ENCODE data around the gene MSLN. TPM values are rescaled to one million over a fixed set of nuclear protein-coding genes. Genes with fewer than 3 reads are reported as not detected.

Gene MSLN
- total and polyA plus RNA-seq, 10 donors: 0.22 to 1.1 (median 0.41) TPM; not detected in 4

GRCh38 chr16:778909-779527 lies 18.5 kb downstream of the MSLN start:
- 74 to 93% (median 85%) methylated on average over 6 of the region's 6 CpGs for WGBS, 5 donors
- H3K36me3 ChIP-seq: no peaks in the 10 kb centered on the region
- no peak overlapping the region for H3K4me3 ChIP-seq
- H3K4me1 ChIP-seq: no peaks in the 10 kb centered on the region
- H3K9me3 ChIP-seq: no peaks in the 10 kb centered on the region
- no peak overlapping the region for H3K27ac ChIP-seq
- peaks cover 0 to 96% (median 56%) of the 10 kb centered on the region in 7 donors for H3K27me3 ChIP-seq (replicated peaks in 1 of 7)
- TF ChIP-seq, protein P1, sequence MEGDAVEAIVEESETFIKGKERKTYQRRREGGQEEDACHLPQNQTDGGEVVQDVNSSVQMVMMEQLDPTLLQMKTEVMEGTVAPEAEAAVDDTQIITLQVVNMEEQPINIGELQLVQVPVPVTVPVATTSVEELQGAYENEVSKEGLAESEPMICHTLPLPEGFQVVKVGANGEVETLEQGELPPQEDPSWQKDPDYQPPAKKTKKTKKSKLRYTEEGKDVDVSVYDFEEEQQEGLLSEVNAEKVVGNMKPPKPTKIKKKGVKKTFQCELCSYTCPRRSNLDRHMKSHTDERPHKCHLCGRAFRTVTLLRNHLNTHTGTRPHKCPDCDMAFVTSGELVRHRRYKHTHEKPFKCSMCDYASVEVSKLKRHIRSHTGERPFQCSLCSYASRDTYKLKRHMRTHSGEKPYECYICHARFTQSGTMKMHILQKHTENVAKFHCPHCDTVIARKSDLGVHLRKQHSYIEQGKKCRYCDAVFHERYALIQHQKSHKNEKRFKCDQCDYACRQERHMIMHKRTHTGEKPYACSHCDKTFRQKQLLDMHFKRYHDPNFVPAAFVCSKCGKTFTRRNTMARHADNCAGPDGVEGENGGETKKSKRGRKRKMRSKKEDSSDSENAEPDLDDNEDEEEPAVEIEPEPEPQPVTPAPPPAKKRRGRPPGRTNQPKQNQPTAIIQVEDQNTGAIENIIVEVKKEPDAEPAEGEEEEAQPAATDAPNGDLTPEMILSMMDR (IDR thresholded peaks at IDR 0.05 in 8 of 11, conservative IDR thresholded peaks at IDR 0.05 in 3 of 11): no peak
- no peak for TF ChIP-seq POLR2AphosphoS5 (IDR thresholded peaks at IDR 0.05)
- TF ChIP-seq POLR2A (IDR thresholded peaks at IDR 0.05): no peak
- DNase-seq: no peak
- intact Hi-C loops (cut with DNase I; ENCODE audit: low total_unique reads): no loop called here

DNA sequence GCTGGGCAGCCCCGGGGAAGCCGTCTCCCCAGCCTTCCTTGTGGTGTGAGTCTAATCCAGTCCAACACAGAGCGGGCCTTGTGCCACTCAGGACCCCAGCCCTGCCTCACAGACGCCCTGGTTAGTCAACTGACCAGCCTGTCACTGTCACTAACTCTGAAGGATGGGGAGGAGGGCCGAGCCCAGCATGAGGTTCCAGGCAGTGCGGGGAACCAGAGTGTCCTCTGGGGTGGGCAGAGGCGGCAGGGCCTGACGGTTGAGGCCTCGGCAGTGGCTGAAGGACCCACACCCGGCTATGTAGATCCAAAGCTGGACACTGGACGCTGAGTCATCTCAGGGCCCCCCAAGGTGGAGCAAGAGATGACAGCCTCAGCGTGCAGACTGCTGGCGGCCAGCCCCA lies 19.0 kb downstream of the MSLN start:
- intact Hi-C loops (cut with DNase I; ENCODE audit: low total_unique reads): no loop called here
- no peaks in the 10 kb centered on the region for H3K36me3 ChIP-seq
- H3K27ac ChIP-seq: no peak overlapping the region
- DNase-seq: no peak
- WGBS, 5 donors: 63 to 86% (median 76%) methylated on average over 7 to 13 of the region's 13 CpGs
- H3K4me1 ChIP-seq: no peaks in the 10 kb centered on the region
- TF ChIP-seq, protein P1 (IDR thresholded peaks at IDR 0.05 in 8 of 11, conservative IDR thresholded peaks at IDR 0.05 in 3 of 11): no peak
- TF ChIP-seq POLR2AphosphoS5 (IDR thresholded peaks at IDR 0.05) (no peak), POLR2A (IDR thresholded peaks at IDR 0.05) (no peak)
- no peaks in the 10 kb centered on the region for H3K9me3 ChIP-seq
- H3K27me3 ChIP-seq (replicated peaks in 1 of 7): peaks cover 0 to 91% (median 56%) of the 10 kb centered on the region in 7 donors
- no peak overlapping the region for H3K4me3 ChIP-seq

GRCh38 chr16:780296-780695 lies 19.8 kb downstream of the MSLN start:
- Histone ChIP-seq H3K4me3 (no peak overlapping the region), H3K9me3 (no peaks in the 10 kb centered on the region), H3K4me1 (peaks cover 0 to 3% (median 1%) of the 10 kb centered on the region in 6 donors), H3K27me3 (replicated peaks in 1 of 7) (peaks cover 0 to 84% (median 50%) of the 10 kb centered on the region in 7 donors), H3K27ac (no peak overlapping the region), H3K36me3 (peaks cover 0 to 6% (median 0%) of the 10 kb centered on the region in 6 donors)
- DNase-seq: no peak
- intact Hi-C loops (cut with DNase I; ENCODE audit: low total_unique reads): no loop called here
- TF ChIP-seq, protein P1 (IDR thresholded peaks at IDR 0.05 in 8 of 11, conservative IDR thresholded peaks at IDR 0.05 in 3 of 11): no peak
- TF ChIP-seq POLR2AphosphoS5 (IDR thresholded peaks at IDR 0.05): no peak
- WGBS, 5 donors: 82 to 94% (median 90%) methylated on average over 16 of the region's 16 CpGs

GRCh38 chr16:781346-782010 lies 20.9 kb downstream of the MSLN start:
- peaks cover 0 to 18% (median 9%) of the 10 kb centered on the region in 6 donors for H3K36me3 ChIP-seq
- no peak for DNase-seq
- peaks cover 0 to 15% (median 10%) of the 10 kb centered on the region in 6 donors for H3K4me1 ChIP-seq
- 65 to 78% (median 69%) methylated on average over 12 to 19 of the region's 19 CpGs for WGBS, 5 donors
- no peak overlapping the region for H3K4me3 ChIP-seq
- H3K9me3 ChIP-seq: no peaks in the 10 kb centered on the region
- TF ChIP-seq POLR2A (IDR thresholded peaks at IDR 0.05): no peak
- no peak for TF ChIP-seq POLR2AphosphoS5 (IDR thresholded peaks at IDR 0.05)
- TF ChIP-seq, protein P1 (IDR thresholded peaks at IDR 0.05 in 8 of 11, conservative IDR thresholded peaks at IDR 0.05 in 3 of 11): no peak
- peaks cover 0 to 72% (median 41%) of the 10 kb centered on the region in 7 donors for H3K27me3 ChIP-seq (replicated peaks in 1 of 7)
- H3K27ac ChIP-seq: no peak overlapping the region
- intact Hi-C loops (cut with DNase I; ENCODE audit: low total_unique reads): no loop called here

All from spleen (tissue), 11 donors.